Hematopoietic multipotent progenitor cell treated with erythropoietin and hydrocortisone succinate and interleukin-3 and kit ligand, for 6 days (in vitro differentiated cells): Measurements from ENCODE around the gene AGPS.
"Not testable (repeated sequence)": the region's sequence is repeated elsewhere in the genome, so short reads cannot be mapped to it uniquely, and the experiment has no call there.

Experiments
- DNase-seq: peaks from one replicate; pipeline ENCODE4 v3.0.0-alpha.2; 2015

The AGPS gene

GRCh38 chr2:177424120-177424519, 31.5 kb downstream of the AGPS start:
- DNase-seq, result not testable (repeated sequence)

- peak; percentile 25 for DNase-seq
These were observed 32.0 kb downstream of the AGPS start for GRCh38 chr2:177424620-177425019.

GRCh38 chr2:177427316-177427715, 34.7 kb downstream of the AGPS start:
- DNase-seq, result no peak

- DNase-seq, result not testable (repeated sequence)
These were observed 35.4 kb downstream of the AGPS start for GRCh38 chr2:177427936-177428335.

- DNase-seq, result no peak
These were observed 37.2 kb downstream of the AGPS start for GRCh38 chr2:177429688-177430325.

GRCh38 chr2:177430411-177430810, 37.8 kb downstream of the AGPS start:
- no peak for DNase-seq

GRCh38 chr2:177431111-177431725, 38.6 kb downstream of the AGPS start:
- DNase-seq, result not testable (repeated sequence)

GRCh38 chr2:177432703-177433102, 40.1 kb downstream of the AGPS start:
- DNase-seq, result no peak

- DNase-seq, result no peak
These were observed 40.8 kb downstream of the AGPS start for GRCh38 chr2:177433402-177433801.

GRCh38 chr2:177434475-177434874, 41.9 kb downstream of the AGPS start:
- no peak for DNase-seq

- DNase-seq, result no peak
These were observed 52.6 kb downstream of the AGPS start for GRCh38 chr2:177445200-177445599.

GRCh38 chr2:177448031-177448430, 55.5 kb downstream of the AGPS start:
- DNase-seq, result no peak

- DNase-seq, result no peak
These were observed 56.6 kb downstream of the AGPS start for GRCh38 chr2:177449159-177449558.

GRCh38 chr2:177455187-177455586, 62.6 kb downstream of the AGPS start:
- DNase-seq, result no peak

GRCh38 chr2:177459756-177460155, 67.2 kb downstream of the AGPS start:
- DNase-seq, result not testable (repeated sequence)

GRCh38 chr2:177460973-177461585, 68.5 kb downstream of the AGPS start:
- DNase-seq, result no peak

- no peak for DNase-seq
These were observed 72.0 kb downstream of the AGPS start for GRCh38 chr2:177464549-177464948.

- no peak for DNase-seq
These were observed 73.0 kb downstream of the AGPS start for GRCh38 chr2:177465400-177466138.

- DNase-seq, result no peak
These were observed 74.0 kb downstream of the AGPS start for GRCh38 chr2:177466337-177467195.

GRCh38 chr2:177467646-177468045, 75.1 kb downstream of the AGPS start:
- DNase-seq, result no peak

- no peak for DNase-seq
These were observed 79.4 kb downstream of the AGPS start for GRCh38 chr2:177471990-177472389.

GRCh38 chr2:177474301-177474700, 81.7 kb downstream of the AGPS start:
- DNase-seq, result no peak

GRCh38 chr2:177474998-177475397, 82.4 kb downstream of the AGPS start:
- DNase-seq, result no peak
